Upper lobe of left lung (tissue), 4 donors: ENCODE data around the gene ATP5PB.

Source experiments
- CTCF ChIP-seq, 6 experiments: fragments of 450-650 bp in 4 of 6; fragments of 200-600 bp in 2 of 6; sonication (generic) in 2 of 6; IDR thresholded peaks; one replicate each; pipeline ENCODE4 v1.5.1; 2016 to 2019; ENCODE audit warnings: antibody characterized with exemption in 6 of 6
- EP300 ChIP-seq, 4 donors: sonication (generic); formaldehyde crosslinking; IDR thresholded peaks; one replicate each; pipeline ENCODE4 v1.5.1; 2017; ENCODE audit warnings: antibody characterized with exemption in 4 of 4, control low read depth in 2 of 4
- POLR2A ChIP-seq, 4 donors: fragments of 450-650 bp; IDR thresholded peaks; one replicate each; pipeline ENCODE4 v1.5.1; 2016 to 2017; ENCODE audit warnings: antibody characterized with exemption in 4 of 4, mild to moderate bottlenecking in 2 of 4
- POLR2AphosphoS5 ChIP-seq, 2 donors: sonication (generic); formaldehyde crosslinking; IDR thresholded peaks; one replicate each; pipeline ENCODE4 v1.5.1; 2017; ENCODE audit warnings: antibody characterized with exemption in 2 of 2

- no peak for TF ChIP-seq CTCF (IDR thresholded peaks at IDR 0.05)
- TF ChIP-seq POLR2A (IDR thresholded peaks at IDR 0.05): no peak
- no peak for TF ChIP-seq EP300 (IDR thresholded peaks at IDR 0.05)
- no peak for TF ChIP-seq POLR2AphosphoS5 (IDR thresholded peaks at IDR 0.05)
Measured at GRCh38 chr1:111499026-111499785, 49.9 kb downstream of the ATP5PB start.
